H1 (cell line): ENCODE measurements around the gene NAPA. TPM values are rescaled to one million over a fixed set of nuclear protein-coding genes. Genes with fewer than 3 reads are reported as not detected.
A peak's percentile ranks its signal among the peaks of the same experiment; 100 is the strongest.

Experiments
- CTCF ChIA-PET: fragments of 300-600 bp; sonication (Branson Sonifier 250); formaldehyde crosslinking; loops from one replicate; lab custom pipeline; 2021; ENCODE audit not compliant: partially characterized antibody; lab: Charles Lee
- POLR2A ChIA-PET: fragments of 300-600 bp; sonication (Branson Sonifier 250); formaldehyde crosslinking; loops from one replicate; lab custom pipeline; 2021; ENCODE audit warnings: inconsistent platforms; ENCODE audit not compliant: partially characterized antibody; lab: Charles Lee
- DNase-seq, 2 experiments: peaks; one replicate each; pipeline versions ENCODE4 v3.0.0 to v3.0.0-alpha.2; 2010 to 2022; ENCODE audit warnings: low spot score in 2 of 2, low read depth in 1 of 2, mixed read lengths in 1 of 2
- FAIRE-seq: peaks from 2 replicates; lab custom pipeline; 2011; peaks lifted over from hg19 to GRCh38; lab: Jason Lieb, UNC
- H2AFZ ChIP-seq: 2 replicates; pipeline ENCODE4 v1.8.1; 2012; ENCODE audit warnings: low read length, inconsistent platforms
- H2AK5ac ChIP-seq: 2 replicates; pipeline ENCODE4 v1.6.1; 2013; ENCODE audit warnings: low read depth, low read length
- H2BK120ac ChIP-seq: replicated peaks from 2 replicates; pipeline ENCODE3; 2013; ENCODE audit warnings: low read depth, low read length, inconsistent platforms
- H2BK12ac ChIP-seq: 2 replicates; pipeline ENCODE4 v1.6.1; 2013; ENCODE audit warnings: low read depth, low read length
- H2BK15ac ChIP-seq: 2 replicates; pipeline ENCODE4 v1.6.1; 2013; ENCODE audit warnings: low read length
- H2BK20ac ChIP-seq: 2 replicates; pipeline ENCODE4 v1.6.1; 2013; ENCODE audit warnings: low read length
- H2BK5ac ChIP-seq: 2 replicates; pipeline ENCODE4 v1.6.1; 2013; ENCODE audit warnings: low read depth, low read length
- H3K14ac ChIP-seq: 2 replicates; pipeline ENCODE4 v1.6.1; 2013; ENCODE audit warnings: inconsistent platforms; ENCODE audit not compliant: insufficient read length
- H3K18ac ChIP-seq: 2 replicates; pipeline ENCODE4 v1.6.1; 2013; ENCODE audit warnings: low read length; ENCODE audit errors: extremely low read depth
- H3K23ac ChIP-seq: 2 replicates; pipeline ENCODE4 v1.6.1; 2013; ENCODE audit warnings: inconsistent platforms; ENCODE audit not compliant: insufficient read length
- H3K23me2 ChIP-seq: 2 replicates; pipeline ENCODE4 v1.6.1; 2013; ENCODE audit warnings: low read depth, low read length
- H3K27ac ChIP-seq: 2 replicates; pipeline ENCODE4 v1.6.1; 2011; ENCODE audit warnings: low read depth, low read length, inconsistent platforms
- H3K27me3 ChIP-seq, 4 experiments: replicated peaks in 1 of 4; 1 replicate in 1 of 4; 2 replicates in 3 of 4; pipeline versions ENCODE4 v1.6.1 to v1.8.1; 2011 to 2013; ENCODE audit warnings: low read length in 3 of 4, mild to moderate bottlenecking in 3 of 4, inconsistent platforms in 2 of 4, mixed read lengths in 2 of 4, moderate library complexity in 1 of 4; ENCODE audit not compliant: control insufficient read depth in 3 of 4, insufficient read depth in 3 of 4; ENCODE audit errors: extremely low read depth in 1 of 4
- H3K36me3 ChIP-seq, 4 experiments: 2 replicates each; pipeline versions ENCODE4 v1.6.1 to v1.8.1; 2011 to 2013; ENCODE audit warnings: mild to moderate bottlenecking in 4 of 4, low read length in 3 of 4, moderate library complexity in 2 of 4, control low read depth in 1 of 4, inconsistent platforms in 1 of 4; ENCODE audit not compliant: insufficient read depth in 4 of 4, control insufficient read depth in 2 of 4
- H3K4ac ChIP-seq: replicated peaks from 2 replicates; pipeline ENCODE3; 2013; ENCODE audit warnings: low read length, low read depth, mixed read lengths, inconsistent platforms; ENCODE audit not compliant: insufficient read length
- H3K4me1 ChIP-seq, 4 experiments: replicated peaks in 1 of 4; 1 replicate in 1 of 4; 2 replicates in 3 of 4; pipeline versions ENCODE4 v1.6.1 to v1.8.1; 2011 to 2013; ENCODE audit warnings: low read length in 3 of 4, inconsistent platforms in 2 of 4, mixed read lengths in 1 of 4; ENCODE audit not compliant: insufficient read depth in 4 of 4, control insufficient read depth in 3 of 4
- H3K4me2 ChIP-seq, 2 experiments: 2 replicates each; pipeline versions ENCODE4 v1.6.1 to v1.8.1; 2011 to 2013; ENCODE audit warnings: low read depth in 2 of 2, low read length in 2 of 2, control low read depth in 1 of 2, inconsistent platforms in 1 of 2, mild to moderate bottlenecking in 1 of 2; ENCODE audit not compliant: insufficient read depth in 1 of 2
- H3K4me3 ChIP-seq, 4 experiments: fragments of 200-600, 300-600 bp in 1 of 4; sonication (generic), shearing (Covaris generic), sonication (Bioruptor Twin) in 1 of 4; 2 replicates each; pipeline versions ENCODE4 v1.5.1 to v1.8.1; 2011 to 2016; ENCODE audit warnings: low read length in 4 of 4, low read depth in 3 of 4, control low read depth in 2 of 4, inconsistent platforms in 2 of 4, mild to moderate bottlenecking in 2 of 4, mixed read lengths in 1 of 4, moderate library complexity in 1 of 4; ENCODE audit not compliant: insufficient read depth in 2 of 4; ENCODE audit errors: extremely low read depth in 1 of 4
- H3K56ac ChIP-seq: replicated peaks from 2 replicates; pipeline ENCODE3; 2013; ENCODE audit warnings: low read depth, mild to moderate bottlenecking, mixed read lengths, low read length, inconsistent platforms; ENCODE audit not compliant: insufficient read length
- H3K79me1 ChIP-seq: 2 replicates; pipeline ENCODE4 v1.6.1; 2013; ENCODE audit warnings: low read depth, low read length, control low read depth
- H3K79me2 ChIP-seq, 2 experiments: 2 replicates each; pipeline versions ENCODE4 v1.6.1 to v1.8.1; 2012 to 2013; ENCODE audit warnings: low read length in 2 of 2, mild to moderate bottlenecking in 2 of 2, inconsistent platforms in 1 of 2; ENCODE audit not compliant: insufficient read depth in 2 of 2, control insufficient read depth in 1 of 2
- H3K9ac ChIP-seq, 4 experiments: replicated peaks in 1 of 4; 1 replicate in 1 of 4; 2 replicates in 3 of 4; pipeline versions ENCODE4 v1.6.1 to v1.8.1; 2011 to 2013; ENCODE audit warnings: low read depth in 3 of 4, low read length in 3 of 4, control low read depth in 2 of 4, mild to moderate bottlenecking in 2 of 4, moderate library complexity in 2 of 4, inconsistent platforms in 1 of 4; ENCODE audit errors: extremely low read depth in 1 of 4
- H3K9me3 ChIP-seq, 2 experiments: 2 replicates each; pipeline versions ENCODE4 v1.6.1 to v1.8.1; 2012 to 2013; ENCODE audit warnings: mild to moderate bottlenecking in 2 of 2, moderate library complexity in 2 of 2, control low read depth in 1 of 2, inconsistent platforms in 1 of 2, low read depth in 1 of 2, low read length in 1 of 2, mixed read lengths in 1 of 2; ENCODE audit not compliant: insufficient read depth in 2 of 2
- H4K20me1 ChIP-seq, 2 experiments: replicated peaks in 1 of 2; 2 replicates each; pipeline versions ENCODE3 to v1.8.1; 2011 to 2013; ENCODE audit warnings: inconsistent platforms in 2 of 2, low read length in 2 of 2, mild to moderate bottlenecking in 1 of 2; ENCODE audit not compliant: insufficient read depth in 2 of 2, control insufficient read depth in 1 of 2
- H4K5ac ChIP-seq: 2 replicates; pipeline ENCODE4 v1.6.1; 2013; ENCODE audit warnings: low read length, low read depth, mixed read lengths, inconsistent platforms; ENCODE audit not compliant: insufficient read length
- H4K8ac ChIP-seq: 2 replicates; pipeline ENCODE4 v1.8.0; 2013; ENCODE audit warnings: mild to moderate bottlenecking, moderate library complexity, low read length, inconsistent platforms; ENCODE audit not compliant: insufficient read depth; ENCODE audit errors: extremely low read depth
- H4K91ac ChIP-seq: replicated peaks from 2 replicates; pipeline ENCODE3; 2013; ENCODE audit warnings: low read length, mixed read lengths, inconsistent platforms; ENCODE audit not compliant: insufficient read length
- CBX5 ChIP-seq: fragments of 300-800, 300-1000 bp; sonication (generic); IDR thresholded peaks from 2 replicates; pipeline ENCODE4 v1.7.1; 2016; ENCODE audit warnings: antibody characterized with exemption, low read length, low read depth
- CTBP2 ChIP-seq: IDR thresholded peaks from 2 replicates; pipeline ENCODE4 v1.7.0; 2011; ENCODE audit warnings: borderline replicate concordance, mild to moderate bottlenecking, moderate library complexity, mixed read lengths, low read length; ENCODE audit not compliant: insufficient read depth, insufficient read length
- HDAC2 ChIP-seq, 2 experiments: fragments of 300-600 bp in 1 of 2; sonication (generic) in 1 of 2; IDR thresholded peaks; 2 replicates each; pipeline ENCODE4 v1.6.1; 2011 to 2012; ENCODE audit warnings: low read depth in 2 of 2, low read length in 2 of 2, mild to moderate bottlenecking in 2 of 2, moderate library complexity in 2 of 2, borderline replicate concordance in 1 of 2, inconsistent platforms in 1 of 2
- KDM1A ChIP-seq: fragments of 200-600, 300-600 bp; sonication (generic); IDR thresholded peaks from 2 replicates; pipeline ENCODE4 v1.7.1; 2016; ENCODE audit warnings: mild to moderate bottlenecking, low read length, borderline replicate concordance
- KDM4A ChIP-seq: IDR thresholded peaks from one replicate; pipeline ENCODE4 v1.7.1; 2012; ENCODE audit warnings: low read depth, mild to moderate bottlenecking, moderate library complexity, low read length, inconsistent platforms; ENCODE audit not compliant: severe bottlenecking
- KDM5A ChIP-seq: fragments of 200-600 bp; IDR thresholded peaks from 2 replicates; pipeline ENCODE4 v1.7.1; 2012; ENCODE audit warnings: mild to moderate bottlenecking, low read length, inconsistent platforms, mixed read lengths
- MAFK ChIP-seq: IDR thresholded peaks from 2 replicates; pipeline ENCODE4 v1.6.1; 2012; ENCODE audit warnings: low read depth, mild to moderate bottlenecking, improper control_type of control experiment, low read length
- POLR2AphosphoS5 ChIP-seq: IDR thresholded peaks from 2 replicates; pipeline ENCODE4 v1.6.1; 2011; ENCODE audit warnings: low read depth, low read length
- SIN3A ChIP-seq, 2 experiments: IDR thresholded peaks in 1 of 2; conservative IDR thresholded peaks in 1 of 2; 2 replicates each; pipeline ENCODE4 v1.6.1; 2011 to 2012; ENCODE audit warnings: low read length in 2 of 2, improper control_type of control experiment in 1 of 2, low read depth in 1 of 2, mild to moderate bottlenecking in 1 of 2
- SIRT6 ChIP-seq: IDR thresholded peaks from one replicate; pipeline ENCODE4 v1.7.1; 2012; ENCODE audit warnings: low read length, inconsistent platforms
- SIX5 ChIP-seq: IDR thresholded peaks from 2 replicates; pipeline ENCODE4 v1.6.1; 2011; ENCODE audit warnings: mild to moderate bottlenecking, low read depth, low read length
- SP1 ChIP-seq: IDR thresholded peaks from 2 replicates; pipeline ENCODE4 v1.6.1; 2011; ENCODE audit warnings: low read depth, low read length
- TAF1 ChIP-seq: IDR thresholded peaks from 2 replicates; pipeline ENCODE4 v1.6.1; 2011; ENCODE audit warnings: mild to moderate bottlenecking, low read depth, low read length
- YY1 ChIP-seq: IDR thresholded peaks from 2 replicates; pipeline ENCODE4 v1.6.1; 2011; ENCODE audit warnings: low read depth, mild to moderate bottlenecking, low read length
- WGBS, 2 experiments: shearing (Covaris generic) in 1 of 2; methylation state at CpG; one replicate each; pipeline versions ENCODE4 v1.1.6 to v1.1.7; 2013 to 2015; ENCODE audit warnings: low lambda C conversion rate in 2 of 2, mixed read lengths in 2 of 2, inconsistent platforms in 1 of 2, low coverage in 1 of 2, missing lambda C conversion rate in 1 of 2; ENCODE audit not compliant: insufficient replicate concordance in 2 of 2, insufficient coverage in 1 of 2, insufficient read length in 1 of 2; ENCODE audit errors: extremely low coverage in 1 of 2, missing lambda C conversion rate in 1 of 2; 5-methylcytosine and 5-hydroxymethylcytosine counted together
- polyA plus RNA-seq, 7 experiments: library from polyadenylated mRNA; depleted of rRNA in 3 of 7; stranded (reverse) in 5 of 7; unstranded in 2 of 7; fragments of >200 nt in 5 of 7; fragments of 200-250 nt in 2 of 7; gene quantifications; 1 replicate in 5 of 7; 2 replicates in 1 of 7; 4 replicates in 1 of 7; pipeline versions ENCODE4 v1.2.1 to v1.2.3, GENCODE V29; 2011 to 2013; ENCODE audit warnings: missing spikeins in 2 of 7, mixed read lengths in 2 of 7
- total RNA-seq: library from RNA; stranded (reverse); fragmentation: NEBNext Ultra II Directional; extraction: Animal tissue kit (Norgen Biotek cat#: 25700); gene quantifications from 2 replicates; pipeline ENCODE4 v1.2.1, GENCODE V29; 2021

Gene NAPA
- total and polyA plus RNA-seq, 2 of the 8 experiments (the other 6 are each of a cell fraction or from before 2014, with no cell fraction given) = 58.5 to 78.2 TPM

- no peak overlapping the region for H3K27ac ChIP-seq
- H2AK5ac ChIP-seq = peak overlapping the region; percentile 39; the same call in 1 of the 2 replicates
- H2BK5ac ChIP-seq = no peak overlapping the region
- no peak overlapping the region for H3K18ac ChIP-seq
- H3K27me3 ChIP-seq = peaks cover 0 to 17% (median 5%) of the 10 kb centered on the region in 4 experiments; a peak in 4 of 7 replicates
- peaks cover 0 to 4% (median 0%) of the 10 kb centered on the region in 4 experiments; a peak in 2 of 7 replicates for H3K4me1 ChIP-seq
- H3K9ac ChIP-seq = no peak overlapping the region
- no peak overlapping the region for H4K91ac ChIP-seq
- H4K20me1 ChIP-seq = peaks cover 2 to 6% of the 10 kb centered on the region in 2 experiments
- no peak overlapping the region for H3K4me3 ChIP-seq
- H3K79me1 ChIP-seq = no peaks in the 10 kb centered on the region
- H4K8ac ChIP-seq = no peak overlapping the region
- H2BK120ac ChIP-seq = no peak overlapping the region
- peaks cover 0 to 6% (median 0%) of the 10 kb centered on the region in 4 experiments; a peak in 2 of 8 replicates for H3K36me3 ChIP-seq
- H3K23me2 ChIP-seq = peaks cover 2% of the 10 kb centered on the region; the same call in 1 of the 2 replicates
- 78% methylated on average over 5 of the region's 5 CpGs; no CpG with 5 or more reads in 1 of the 2 experiments for WGBS, 2 experiments
- no peak overlapping the region; a peak in 1 of 4 replicates for H3K4me2 ChIP-seq
- no peaks in the 10 kb centered on the region; a peak in 1 of 4 replicates for H3K9me3 ChIP-seq
- ChIA-PET POLR2A (interaction anchor here (2.2 kb wide), 1 partner anchor 11 kb away, joined by 9 read pairs; no protein-coding TSS in a partner anchor), CTCF (no interaction called here)
- H3K23ac ChIP-seq = no peak overlapping the region
- H2BK20ac ChIP-seq = no peak overlapping the region
- H2AFZ ChIP-seq = no peak overlapping the region
- no peak for DNase-seq
- no peak overlapping the region for H3K56ac ChIP-seq
- no peak for FAIRE-seq
- no peaks in the 10 kb centered on the region for H3K79me2 ChIP-seq
- H2BK12ac ChIP-seq = no peak overlapping the region
- no peak overlapping the region for H2BK15ac ChIP-seq
- no peak overlapping the region for H3K14ac ChIP-seq
- no peak overlapping the region for H4K5ac ChIP-seq
- H3K4ac ChIP-seq = no peak overlapping the region
- TF ChIP-seq TAF1 = no peak
- no peak for TF ChIP-seq POLR2AphosphoS5
- no peak for TF ChIP-seq MAFK
- TF ChIP-seq SIX5 = no peak
- TF ChIP-seq HDAC2 (IDR thresholded peaks at IDR 0.05; ENCODE audit: borderline replicate concordance in 1 of 2, low read depth in 2 of 2, low read length in 2 of 2) = no peak
- no peak for TF ChIP-seq KDM5A
- TF ChIP-seq CBX5 = no peak
- TF ChIP-seq YY1 = no peak
- TF ChIP-seq SIN3A (conservative IDR thresholded peaks at IDR 0.05 in 1 of 2, IDR thresholded peaks at IDR 0.05 in 1 of 2; ENCODE audit: low read depth in 1 of 2, low read length in 2 of 2) = no peak
- TF ChIP-seq CTBP2 = no peak
- TF ChIP-seq KDM4A = no peak
- no peak for TF ChIP-seq KDM1A
- TF ChIP-seq SP1 = no peak
- TF ChIP-seq SIRT6 = no peak
These were observed 56.2 kb downstream of the NAPA start for GRCh38 chr19:47458672-47459071.
